IPS-18a (cell line): ENCODE measurements around the gene SPRED2.

Experiments used
- H3K27ac ChIP-seq: one replicate; pipeline ENCODE4 v1.5.1; 2013; ENCODE audit warnings: low read length
- H3K27me3 ChIP-seq: one replicate; pipeline ENCODE4 v1.6.1; 2013; ENCODE audit warnings: mild to moderate bottlenecking, low read length; ENCODE audit not compliant: control insufficient read depth, insufficient read depth
- H3K36me3 ChIP-seq: one replicate; pipeline ENCODE4 v1.6.1; 2013; ENCODE audit warnings: low read depth, low read length; ENCODE audit not compliant: control insufficient read depth
- H3K4me1 ChIP-seq: one replicate; pipeline ENCODE4 v1.6.1; 2013; ENCODE audit warnings: low read depth, low read length; ENCODE audit not compliant: control insufficient read depth
- H3K4me3 ChIP-seq: one replicate; pipeline ENCODE4 v1.5.1; 2013; ENCODE audit warnings: low read length
- H3K9ac ChIP-seq: one replicate; pipeline ENCODE4 v1.6.1; 2013; ENCODE audit warnings: mild to moderate bottlenecking, low read length, moderate library complexity
- H3K9me3 ChIP-seq: one replicate; pipeline ENCODE4 v1.6.1; 2013; ENCODE audit warnings: low read depth, low read length; ENCODE audit not compliant: control insufficient read depth

Gene SPRED2

GRCh38 chr2:65393743-65394422 is 38.5 kb downstream of the SPRED2 start:
- no peaks in the 10 kb centered on the region for H3K36me3 ChIP-seq
- H3K4me3 ChIP-seq, result no peak overlapping the region
- no peak overlapping the region for H3K9ac ChIP-seq
- H3K27me3 ChIP-seq, result no peaks in the 10 kb centered on the region
- H3K4me1 ChIP-seq, result peaks cover 7% of the 10 kb centered on the region
- no peak overlapping the region for H3K27ac ChIP-seq
- no peaks in the 10 kb centered on the region for H3K9me3 ChIP-seq

- H3K36me3 ChIP-seq, result no peaks in the 10 kb centered on the region
- H3K27ac ChIP-seq, result no peak overlapping the region
- no peak overlapping the region for H3K9ac ChIP-seq
- peaks cover 7% of the 10 kb centered on the region for H3K4me1 ChIP-seq
- H3K4me3 ChIP-seq, result no peak overlapping the region
- no peaks in the 10 kb centered on the region for H3K9me3 ChIP-seq
- H3K27me3 ChIP-seq, result no peaks in the 10 kb centered on the region
Measured at GRCh38 chr2:65393046-65393445, 39.4 kb downstream of the SPRED2 start.

- Histone ChIP-seq H3K4me1 (peaks cover 7% of the 10 kb centered on the region), H3K9ac (no peak overlapping the region), H3K36me3 (no peaks in the 10 kb centered on the region), H3K27ac (no peak overlapping the region), H3K27me3 (no peaks in the 10 kb centered on the region), H3K9me3 (no peaks in the 10 kb centered on the region), H3K4me3 (no peak overlapping the region)
Measured at GRCh38 chr2:65392609-65393008, 39.8 kb downstream of the SPRED2 start.

GRCh38 chr2:65390134-65390533 is 42.3 kb downstream of the SPRED2 start:
- no peak overlapping the region for H3K27ac ChIP-seq
- H3K9ac ChIP-seq, result no peak overlapping the region
- H3K9me3 ChIP-seq, result no peaks in the 10 kb centered on the region
- H3K4me3 ChIP-seq, result no peak overlapping the region
- peaks cover 7% of the 10 kb centered on the region for H3K4me1 ChIP-seq
- no peaks in the 10 kb centered on the region for H3K36me3 ChIP-seq
- H3K27me3 ChIP-seq, result no peaks in the 10 kb centered on the region

GRCh38 chr2:65389476-65389875 is 42.9 kb downstream of the SPRED2 start:
- no peak overlapping the region for H3K9ac ChIP-seq
- no peak overlapping the region for H3K4me3 ChIP-seq
- H3K27ac ChIP-seq, result no peak overlapping the region
- H3K9me3 ChIP-seq, result no peaks in the 10 kb centered on the region
- no peaks in the 10 kb centered on the region for H3K36me3 ChIP-seq
- no peaks in the 10 kb centered on the region for H3K27me3 ChIP-seq
- peaks cover 7% of the 10 kb centered on the region for H3K4me1 ChIP-seq

- H3K27ac ChIP-seq, result no peak overlapping the region
Measured at GRCh38 chr2:65388596-65389390, 43.6 kb downstream of the SPRED2 start.

GRCh38 chr2:65388051-65388531 is 44.3 kb downstream of the SPRED2 start:
- no peaks in the 10 kb centered on the region for H3K9me3 ChIP-seq
- H3K4me1 ChIP-seq, result peaks cover 7% of the 10 kb centered on the region
- no peaks in the 10 kb centered on the region for H3K27me3 ChIP-seq
- H3K27ac ChIP-seq, result no peak overlapping the region
- H3K9ac ChIP-seq, result no peak overlapping the region
- H3K36me3 ChIP-seq, result no peaks in the 10 kb centered on the region
- H3K4me3 ChIP-seq, result no peak overlapping the region

More at GRCh38 chr2:65388596-65389390, 43.6 kb downstream of the SPRED2 start:
- H3K4me1 ChIP-seq, result peaks cover 7% of the 10 kb centered on the region
- H3K9ac ChIP-seq, result no peak overlapping the region
- no peaks in the 10 kb centered on the region for H3K9me3 ChIP-seq
- no peaks in the 10 kb centered on the region for H3K36me3 ChIP-seq
- H3K4me3 ChIP-seq, result no peak overlapping the region
- no peaks in the 10 kb centered on the region for H3K27me3 ChIP-seq

GRCh38 chr2:65386989-65387388 is 45.4 kb downstream of the SPRED2 start:
- H3K27ac ChIP-seq, result no peak overlapping the region
- H3K4me3 ChIP-seq, result no peak overlapping the region
- no peaks in the 10 kb centered on the region for H3K36me3 ChIP-seq
- no peak overlapping the region for H3K9ac ChIP-seq
- H3K27me3 ChIP-seq, result no peaks in the 10 kb centered on the region
- H3K9me3 ChIP-seq, result no peaks in the 10 kb centered on the region
- H3K4me1 ChIP-seq, result peaks cover 3% of the 10 kb centered on the region

- no peaks in the 10 kb centered on the region for H3K27me3 ChIP-seq
- H3K36me3 ChIP-seq, result no peaks in the 10 kb centered on the region
- H3K4me1 ChIP-seq, result peaks cover 3% of the 10 kb centered on the region
- no peaks in the 10 kb centered on the region for H3K9me3 ChIP-seq
- no peak overlapping the region for H3K9ac ChIP-seq
- no peak overlapping the region for H3K27ac ChIP-seq
- no peak overlapping the region for H3K4me3 ChIP-seq
Measured at GRCh38 chr2:65386344-65386743, 46.1 kb downstream of the SPRED2 start.

- Histone ChIP-seq H3K9me3 (no peaks in the 10 kb centered on the region), H3K4me3 (no peak overlapping the region), H3K9ac (no peak overlapping the region), H3K4me1 (no peaks in the 10 kb centered on the region), H3K27ac (no peak overlapping the region), H3K36me3 (no peaks in the 10 kb centered on the region), H3K27me3 (no peaks in the 10 kb centered on the region)
Measured at GRCh38 chr2:65383541-65384488, 48.6 kb downstream of the SPRED2 start.

GRCh38 chr2:65382776-65383357 is 49.5 kb downstream of the SPRED2 start:
- H3K4me3 ChIP-seq, result no peak overlapping the region
- H3K9ac ChIP-seq, result no peak overlapping the region

More at GRCh38 chr2:65382776-65383357, 49.5 kb downstream of the SPRED2 start:
- no peaks in the 10 kb centered on the region for H3K9me3 ChIP-seq
- no peaks in the 10 kb centered on the region for H3K36me3 ChIP-seq
- no peaks in the 10 kb centered on the region for H3K4me1 ChIP-seq
- no peak overlapping the region for H3K27ac ChIP-seq
- no peaks in the 10 kb centered on the region for H3K27me3 ChIP-seq
